Activated CD8-positive, alpha-beta memory T cell treated with anti-CD3 and anti-CD28 coated beads for 48 hours (primary cell): ENCODE data around the gene PRPF8.
"Not testable (repeated sequence)": the region's sequence is repeated elsewhere in the genome, so short reads cannot be mapped to it uniquely, and the experiment has no call there.

Experiments
- DNase-seq, 3 experiments: peaks; one replicate each; pipeline ENCODE4 v3.0.0-alpha.2; 2020; ENCODE audit warnings: low read depth in 2 of 3, low spot score in 2 of 3

PRPF8 gene

GRCh38 chr17:1695365-1695764 lies 10.7 kb upstream of the PRPF8 start:
- no peak for DNase-seq

- no peak for DNase-seq
Measured at GRCh38 chr17:1693339-1693738, 8.7 kb upstream of the PRPF8 start.

GRCh38 chr17:1690544-1691221 lies 6.0 kb upstream of the PRPF8 start:
- no peak for DNase-seq

GRCh38 chr17:1688405-1688804 lies 3.7 kb upstream of the PRPF8 start:
- not testable (repeated sequence) for DNase-seq

- DNase-seq: no peak
Measured at GRCh38 chr17:1686086-1686485, 1.4 kb upstream of the PRPF8 start.

- no peak for DNase-seq
Measured at GRCh38 chr17:1683459-1683858, 1.2 kb downstream of the PRPF8 start.

- no peak for DNase-seq
Measured at GRCh38 chr17:1676401-1676800, 8.3 kb downstream of the PRPF8 start.

- no peak for DNase-seq
Measured at GRCh38 chr17:1673041-1673785, 11.5 kb downstream of the PRPF8 start.

- DNase-seq: not testable (repeated sequence)
Measured at GRCh38 chr17:1663934-1664333, 20.7 kb downstream of the PRPF8 start.

- no peak for DNase-seq
Measured at GRCh38 chr17:1661045-1661444, 23.6 kb downstream of the PRPF8 start.

GRCh38 chr17:1658100-1658499 lies 26.6 kb downstream of the PRPF8 start:
- DNase-seq: no peak

GRCh38 chr17:1653735-1654134 lies 30.9 kb downstream of the PRPF8 start:
- DNase-seq: no peak

GRCh38 chr17:1652794-1653193 lies 31.9 kb downstream of the PRPF8 start:
- DNase-seq: not testable (repeated sequence)

GRCh38 chr17:1651559-1651844 lies 33.2 kb downstream of the PRPF8 start:
- no peak for DNase-seq

- DNase-seq: no peak
Measured at GRCh38 chr17:1650731-1651558, 33.7 kb downstream of the PRPF8 start.

GRCh38 chr17:1649844-1650501 lies 34.7 kb downstream of the PRPF8 start, which contains the start of gene RILP:
Gene RILP (minus strand): TSS chr17:1649866. CDS start chr17:1649804, 62 bp downstream.
- no peak for DNase-seq

GRCh38 chr17:1648963-1649843 lies 35.5 kb downstream of the PRPF8 start:
- DNase-seq: peak; percentile 79 to 88 (median 83)

GRCh38 chr17:1648173-1648962 lies 36.3 kb downstream of the PRPF8 start:
- no peak for DNase-seq

GRCh38 chr17:1647802-1648171 lies 36.9 kb downstream of the PRPF8 start:
- DNase-seq: no peak
